LHCN-M2 (cell line): ENCODE results near the gene RBM44. TPM values are rescaled to one million over a fixed set of nuclear protein-coding genes. Genes with fewer than 3 reads are reported as not detected.

ENCODE experiments used
- DNase-seq: peaks from one replicate; pipeline ENCODE4 v3.0.0-alpha.2; 2012; ENCODE audit warnings: low read depth
- total RNA-seq: library from RNA; depleted of rRNA; stranded (reverse); fragments of >200 nt; gene quantifications from 2 replicates; pipeline ENCODE4 v1.2.3, GENCODE V29; 2014; rRNA removed

Gene RBM44
- total RNA-seq, 1 experiment from 2014 or later: 0.34 TPM

DNA sequence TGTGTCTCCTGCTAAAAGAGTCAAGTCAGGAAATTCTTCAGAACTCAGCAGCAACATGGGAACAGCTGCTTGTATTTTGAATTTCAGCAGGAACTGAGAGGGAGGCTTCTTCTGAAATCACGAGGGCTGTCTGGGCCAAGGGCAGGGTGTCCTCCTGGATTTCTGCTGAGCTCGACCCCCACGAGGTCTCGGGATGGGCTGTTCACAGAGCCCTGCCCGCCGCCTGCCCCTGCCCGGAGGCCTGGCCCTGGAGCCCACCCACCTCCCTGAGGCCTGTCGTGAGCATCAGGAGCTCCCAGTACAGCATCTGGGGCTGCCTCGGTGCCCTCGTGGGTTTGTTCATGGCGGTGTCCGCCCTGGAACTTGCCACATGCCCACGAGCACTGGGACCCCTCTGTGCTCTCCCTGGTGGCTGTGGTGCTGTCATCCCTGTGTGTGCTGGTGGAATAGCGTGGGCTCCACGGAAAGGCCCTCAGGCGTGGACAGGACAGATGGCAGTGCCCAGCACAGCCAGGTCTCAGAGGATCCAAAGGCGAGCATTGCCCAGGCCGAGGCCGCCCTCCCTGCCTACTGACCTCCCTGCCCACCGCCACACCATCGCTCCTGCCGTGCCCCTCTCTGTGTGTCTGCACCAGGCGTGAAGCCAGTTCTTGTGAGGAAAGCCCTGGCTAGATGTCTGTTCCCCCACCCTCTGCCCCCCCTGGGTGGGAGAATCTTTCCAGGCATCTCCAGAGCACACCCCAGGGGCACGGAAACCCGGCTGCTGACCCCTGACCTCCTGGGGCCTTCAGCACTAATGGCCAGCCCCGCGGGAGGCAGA lies 86.7 kb downstream of the RBM44 start:
- DNase-seq: no peak

DNA sequence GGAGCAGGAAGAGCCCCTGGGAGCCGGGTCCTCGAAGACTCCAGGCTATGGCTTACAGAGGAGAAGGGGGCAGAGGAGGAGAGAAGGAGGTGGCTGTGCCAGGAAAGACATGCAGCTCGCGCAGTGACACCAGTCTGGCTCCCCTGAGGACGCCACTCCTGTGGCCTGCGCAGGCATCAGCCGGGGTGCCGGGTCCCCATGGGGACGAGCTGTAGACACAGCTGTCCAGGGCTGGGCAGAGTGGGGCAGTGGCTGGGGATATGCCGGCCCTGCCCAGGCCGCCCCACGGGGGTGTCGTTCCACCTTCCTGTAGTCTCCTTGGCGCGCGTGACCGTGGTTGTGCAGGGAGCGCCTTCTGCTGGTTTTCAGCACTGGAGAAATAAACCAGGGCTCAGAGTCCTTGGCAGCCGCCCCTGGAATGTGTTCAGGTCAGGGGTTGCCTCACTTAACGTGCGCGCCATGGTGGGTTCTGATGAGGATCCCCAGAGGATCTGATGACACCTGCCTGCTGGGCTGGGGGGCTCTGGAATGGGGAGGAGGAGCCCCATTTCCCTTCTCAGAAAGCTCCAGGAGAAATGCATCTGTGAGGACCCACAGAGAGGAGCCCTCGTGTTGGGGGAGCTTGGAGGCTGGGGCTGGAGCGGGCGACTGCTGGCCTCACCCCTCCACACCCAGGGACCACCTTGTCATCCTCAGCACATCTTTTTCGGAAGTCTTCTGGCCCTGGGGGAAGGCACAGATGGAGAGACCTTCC lies 87.5 kb downstream of the RBM44 start:
- DNase-seq: no peak

DNA sequence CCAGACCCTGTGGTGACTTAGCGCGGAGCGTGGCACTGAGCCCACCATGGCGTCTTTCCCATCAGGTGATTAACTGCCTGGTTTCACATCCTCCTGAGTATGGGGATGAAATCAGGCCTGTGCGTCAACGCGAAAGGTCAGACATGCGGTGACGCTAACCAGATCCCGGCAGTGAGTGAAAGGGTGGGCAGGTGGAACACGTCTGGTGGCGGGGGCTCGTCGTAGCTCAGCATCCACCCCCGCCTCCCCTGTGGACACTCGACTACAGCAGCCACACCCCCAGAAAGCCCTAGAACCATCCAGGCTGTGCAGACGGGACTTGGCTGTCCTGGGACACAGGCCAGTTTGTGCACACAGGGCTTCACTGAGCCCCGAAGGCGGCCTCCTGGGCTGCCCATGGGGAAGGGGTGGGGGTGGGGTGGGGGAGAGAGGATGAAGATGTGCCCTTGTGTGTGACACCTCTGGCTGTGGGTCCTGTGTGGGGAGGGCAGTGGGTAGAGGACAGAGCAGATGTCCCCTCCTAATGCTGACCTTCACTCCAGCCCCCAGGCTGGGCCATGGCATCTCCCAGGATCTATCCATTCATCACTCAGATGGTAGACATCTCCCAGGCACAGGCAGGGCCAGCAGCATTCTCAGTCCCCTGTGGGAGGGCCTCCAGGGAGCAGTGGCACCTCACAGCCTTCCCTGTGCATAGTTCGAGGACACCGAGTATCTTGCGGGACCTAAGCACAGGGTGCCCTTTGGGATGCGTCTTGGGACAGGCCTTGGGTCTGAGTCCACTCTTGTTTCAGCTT lies 88.3 kb downstream of the RBM44 start:
- no peak for DNase-seq

DNA sequence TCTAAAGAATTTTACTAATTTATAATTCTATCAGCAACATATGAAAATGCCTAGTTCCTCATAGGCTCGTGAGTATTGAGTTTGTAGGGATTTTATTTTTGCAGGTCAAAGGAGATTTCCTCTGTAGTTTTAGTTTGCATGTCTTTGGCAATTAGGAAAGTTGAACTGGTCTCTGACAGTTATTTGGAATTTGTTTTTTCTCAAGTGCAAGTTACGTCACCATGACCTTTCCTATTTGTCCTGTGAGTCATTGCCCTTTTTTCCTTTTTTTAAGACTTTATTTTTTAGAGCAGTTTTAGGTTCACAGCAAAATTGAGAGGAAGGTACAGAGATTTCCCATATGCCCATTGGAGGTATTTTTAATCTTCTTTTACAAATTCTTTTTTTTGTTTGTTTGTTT lies 89.8 kb downstream of the RBM44 start:
- DNase-seq: peak; percentile 64

DNA sequence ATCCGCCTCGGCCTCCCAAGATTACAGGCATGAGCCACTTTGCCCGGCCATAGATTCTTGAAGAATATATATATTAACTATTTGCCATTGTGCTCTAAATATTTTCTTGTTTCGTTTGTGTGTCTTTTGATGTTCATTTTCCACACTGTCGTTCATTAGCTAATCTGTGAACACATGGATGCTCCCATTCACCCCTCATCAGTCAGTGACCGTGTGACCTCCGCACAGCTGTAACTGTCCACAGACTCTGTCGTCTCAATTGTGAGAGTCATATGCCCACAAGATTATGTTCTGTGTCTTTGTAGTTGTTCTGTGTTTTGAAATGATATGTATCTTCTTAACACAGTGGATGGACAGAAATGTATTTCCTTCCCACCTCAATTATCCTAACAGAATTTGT lies 90.4 kb downstream of the RBM44 start:
- DNase-seq: no peak

DNA sequence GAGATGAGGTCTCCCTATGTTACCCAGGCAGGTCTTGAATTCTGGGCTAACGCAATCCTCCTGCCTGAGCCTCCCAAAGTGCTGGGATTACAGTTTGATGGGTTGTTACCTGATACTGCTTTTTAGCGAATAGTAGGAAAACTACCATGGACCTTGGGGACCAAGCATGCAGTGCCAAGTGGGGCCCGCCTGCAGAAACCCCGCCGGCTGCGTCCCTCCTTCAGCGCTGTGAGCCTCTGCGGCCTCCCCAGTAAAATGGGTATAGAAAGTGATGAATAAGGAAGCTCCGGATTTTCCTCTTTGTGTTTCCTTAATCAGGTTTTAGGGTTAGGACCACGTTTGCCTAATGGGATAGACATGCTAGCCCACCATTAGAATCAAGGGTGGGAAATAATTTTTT lies 91.2 kb downstream of the RBM44 start:
- DNase-seq: no peak

Other genes with a start within 250 kb of the RBM44 start
- gene PRLH, start 232.2 kb upstream of the RBM44 start, total RNA-seq: not detected in 2 replicates
- 0.19 and 2.0 TPM in 2 replicates for gene RAB17, start 208.0 kb upstream of the RBM44 start, total RNA-seq
- 42.1 and 60.7 TPM in 2 replicates for gene LRRFIP1, start 171.2 kb upstream of the RBM44 start, total RNA-seq
- gene RAMP1, start 60.8 kb downstream of the RBM44 start, total RNA-seq: 13.5 and 14.2 TPM in 2 replicates
- 56.8 and 62.2 TPM in 2 replicates for gene UBE2F, start 168.2 kb downstream of the RBM44 start, total RNA-seq